Measurements from ENCODE around the gene GNG11.
"Not testable (repeated sequence)": the region's sequence is repeated elsewhere in the genome, so short reads cannot be mapped to it uniquely, and the experiment has no call there.

The GNG11 gene

GRCh38 chr7:93921607-93922566 lies at the start of gene GNG11:
Gene GNG11 (plus strand): TSS chr7:93921735. CDS start chr7:93922138, 403 bp downstream.
- no peak for DNase-seq (ENCODE audit: low read depth)

- DNase-seq (ENCODE audit: low read depth): no peak
Measured at GRCh38 chr7:93873998-93874574, 47.4 kb upstream of the GNG11 start.

- no peak for DNase-seq (ENCODE audit: low read depth)
Measured at GRCh38 chr7:93877742-93878141, 43.8 kb upstream of the GNG11 start.

- DNase-seq (ENCODE audit: low read depth): no peak
Measured at GRCh38 chr7:93879356-93879755, 42.2 kb upstream of the GNG11 start.

GRCh38 chr7:93882468-93882867 lies 39.1 kb upstream of the GNG11 start:
- DNase-seq (ENCODE audit: low read depth): no peak

- DNase-seq (ENCODE audit: low read depth): no peak
Measured at GRCh38 chr7:93883078-93883916, 38.2 kb upstream of the GNG11 start.

GRCh38 chr7:93883917-93884345 lies 37.6 kb upstream of the GNG11 start:
- DNase-seq (ENCODE audit: low read depth): no peak

GRCh38 chr7:93884541-93884940 lies 37.0 kb upstream of the GNG11 start:
- DNase-seq (ENCODE audit: low read depth): no peak

GRCh38 chr7:93889261-93889660 lies 32.3 kb upstream of the GNG11 start:
- no peak for DNase-seq (ENCODE audit: low read depth)

GRCh38 chr7:93890041-93890463 lies 31.5 kb upstream of the GNG11 start:
- no peak for DNase-seq (ENCODE audit: low read depth)

- no peak for DNase-seq (ENCODE audit: low read depth)
Measured at GRCh38 chr7:93890464-93891068, 31.0 kb upstream of the GNG11 start, which contains the start of gene TFPI2. Gene TFPI2 (minus strand): TSS chr7:93890753. CDS start chr7:93890678, 75 bp downstream.

- no peak for DNase-seq (ENCODE audit: low read depth)
Measured at GRCh38 chr7:93894426-93894825, 27.1 kb upstream of the GNG11 start.

GRCh38 chr7:93894966-93895640 lies 26.4 kb upstream of the GNG11 start:
- no peak for DNase-seq (ENCODE audit: low read depth)

- no peak for DNase-seq (ENCODE audit: low read depth)
Measured at GRCh38 chr7:93895859-93896600, 25.5 kb upstream of the GNG11 start.

- DNase-seq (ENCODE audit: low read depth): no peak
Measured at GRCh38 chr7:93897680-93898079, 23.9 kb upstream of the GNG11 start.

GRCh38 chr7:93902777-93903423 lies 18.6 kb upstream of the GNG11 start:
- DNase-seq (ENCODE audit: low read depth): no peak

GRCh38 chr7:93906267-93906666 lies 15.3 kb upstream of the GNG11 start, which contains the start of gene GNGT1:
Gene GNGT1 (plus strand): TSS chr7:93906567. CDS start chr7:93906747, 180 bp downstream.
- no peak for DNase-seq (ENCODE audit: low read depth)

GRCh38 chr7:93910076-93910994 lies 11.2 kb upstream of the GNG11 start:
- no peak for DNase-seq (ENCODE audit: low read depth)

- not testable (repeated sequence) for DNase-seq (ENCODE audit: low read depth)
Measured at GRCh38 chr7:93911242-93911641, 10.3 kb upstream of the GNG11 start.
